Activated CD4-positive, CD25-positive, alpha-beta regulatory T cell treated with anti-CD3 and anti-CD28 coated beads, Interleukin-2, amount 50 U/mL, for 72 hours (primary cell): Measurements from ENCODE around the gene PLSCR1.
"Not testable (repeated sequence)": the region's sequence is repeated elsewhere in the genome, so short reads cannot be mapped to it uniquely, and the experiment has no call there.

Experiments used
- DNase-seq: peaks from one replicate; pipeline ENCODE4 v3.0.0; 2021

Gene PLSCR1

GRCh38 chr3:146547235-146547835, 2.9 kb upstream of the PLSCR1 start:
- DNase-seq, result no peak

GRCh38 chr3:146546366-146546965, 2.1 kb upstream of the PLSCR1 start:
- no peak for DNase-seq

DNA sequence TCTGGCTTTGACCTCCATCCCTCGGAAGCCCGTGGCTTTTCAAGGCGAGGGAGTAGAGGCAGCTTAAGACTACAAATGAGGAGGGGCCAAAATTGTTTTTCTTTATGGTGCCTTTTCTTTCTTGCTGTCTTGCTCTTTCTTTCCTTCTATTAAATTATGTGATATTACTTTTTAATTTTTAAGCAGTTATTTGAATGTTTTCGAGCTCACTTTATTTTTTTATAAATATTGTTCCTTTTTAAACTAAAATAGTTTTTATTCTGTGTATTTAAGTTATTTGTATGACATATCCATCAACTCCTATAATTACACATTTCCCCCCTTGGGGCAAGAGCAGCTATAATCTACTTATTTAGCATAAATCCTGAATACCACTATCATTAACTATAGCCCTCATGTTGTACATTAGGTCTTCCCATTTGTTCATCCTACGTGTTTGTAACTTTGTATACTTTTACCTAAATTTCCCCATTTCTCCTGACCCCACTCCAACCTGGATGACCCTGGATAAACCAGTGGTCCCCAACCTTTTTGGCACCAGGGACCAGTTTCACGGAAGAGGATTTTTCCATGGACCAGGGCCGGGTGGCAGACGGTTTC, 622 bp upstream of the PLSCR1 start:
- no peak for DNase-seq

- DNase-seq, result no peak
Observed at GRCh38 chr3:146543461-146544001, 876 bp downstream of the PLSCR1 start.

- DNase-seq, result no peak
Observed at GRCh38 chr3:146542978-146543377, 1.4 kb downstream of the PLSCR1 start.

DNA sequence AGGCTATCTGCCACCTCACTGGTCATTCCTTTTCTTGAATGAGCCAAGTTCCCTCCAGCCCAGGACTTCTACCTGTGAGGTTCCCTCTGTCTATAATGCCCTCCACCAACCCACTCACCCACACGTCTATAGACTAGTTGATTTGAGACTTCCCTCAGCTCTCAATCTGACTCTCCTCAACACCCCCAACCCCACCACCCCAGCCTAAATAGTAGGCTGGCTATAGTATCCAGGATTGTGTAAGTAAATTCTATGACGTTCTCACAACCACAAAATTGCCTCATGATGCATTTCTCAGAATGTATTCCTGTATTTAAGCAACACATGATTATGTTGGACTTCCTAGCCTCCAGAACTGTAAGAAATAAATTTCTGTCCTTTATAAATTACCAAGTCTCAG, 2.2 kb downstream of the PLSCR1 start:
- DNase-seq, result no peak

DNA sequence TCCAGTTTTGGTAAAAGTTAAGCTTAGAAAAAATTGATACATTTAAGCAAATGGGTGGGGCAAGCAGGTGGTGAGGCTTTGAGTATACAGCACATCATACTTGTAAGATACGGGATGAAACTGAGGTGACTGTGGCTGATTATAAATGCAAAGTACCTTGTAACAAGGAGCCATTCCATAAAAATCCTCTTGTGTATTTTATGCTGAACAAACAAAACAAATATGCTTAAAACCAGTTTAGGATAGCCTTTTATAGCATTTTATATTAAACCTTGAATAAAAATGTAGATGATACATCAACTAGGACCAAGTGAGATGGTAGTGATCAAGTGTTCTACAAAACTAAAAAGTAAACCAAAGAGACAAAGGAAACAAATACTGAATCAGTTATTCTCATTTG, 3.4 kb downstream of the PLSCR1 start:
- no peak for DNase-seq

GRCh38 chr3:146540236-146540635, 4.2 kb downstream of the PLSCR1 start:
- no peak for DNase-seq

DNA sequence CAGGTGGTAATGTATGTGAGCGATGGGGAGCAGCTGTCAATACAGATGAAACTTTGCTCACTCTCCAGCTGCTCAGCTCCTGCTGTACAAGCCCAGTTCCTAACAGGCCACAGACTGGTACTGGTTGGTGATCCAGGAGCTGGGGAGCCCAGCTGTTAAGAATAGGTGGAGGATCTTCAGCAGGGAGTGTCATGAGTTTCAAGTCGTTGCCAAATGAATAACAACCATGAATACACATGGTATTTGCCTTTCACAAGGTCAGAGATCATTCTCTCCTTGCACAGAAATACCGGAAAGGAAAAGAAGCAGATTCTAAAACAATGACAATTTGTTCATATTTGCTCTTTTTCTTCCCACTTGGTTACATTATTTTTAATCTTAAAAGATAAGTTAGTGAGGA, 5.1 kb downstream of the PLSCR1 start:
- DNase-seq, result no peak

GRCh38 chr3:146537603-146538002, 6.8 kb downstream of the PLSCR1 start:
- no peak for DNase-seq

GRCh38 chr3:146536681-146537080, 7.7 kb downstream of the PLSCR1 start:
- DNase-seq, result no peak

GRCh38 chr3:146532406-146532805, 12.0 kb downstream of the PLSCR1 start:
- no peak for DNase-seq

- no peak for DNase-seq
Observed at GRCh38 chr3:146530609-146531008, 13.8 kb downstream of the PLSCR1 start.

GRCh38 chr3:146529021-146529420, 15.4 kb downstream of the PLSCR1 start:
- no peak for DNase-seq

GRCh38 chr3:146524961-146525360, 19.4 kb downstream of the PLSCR1 start:
- DNase-seq, result no peak

- no peak for DNase-seq
Observed at GRCh38 chr3:146523531-146523930, 20.9 kb downstream of the PLSCR1 start.

DNA sequence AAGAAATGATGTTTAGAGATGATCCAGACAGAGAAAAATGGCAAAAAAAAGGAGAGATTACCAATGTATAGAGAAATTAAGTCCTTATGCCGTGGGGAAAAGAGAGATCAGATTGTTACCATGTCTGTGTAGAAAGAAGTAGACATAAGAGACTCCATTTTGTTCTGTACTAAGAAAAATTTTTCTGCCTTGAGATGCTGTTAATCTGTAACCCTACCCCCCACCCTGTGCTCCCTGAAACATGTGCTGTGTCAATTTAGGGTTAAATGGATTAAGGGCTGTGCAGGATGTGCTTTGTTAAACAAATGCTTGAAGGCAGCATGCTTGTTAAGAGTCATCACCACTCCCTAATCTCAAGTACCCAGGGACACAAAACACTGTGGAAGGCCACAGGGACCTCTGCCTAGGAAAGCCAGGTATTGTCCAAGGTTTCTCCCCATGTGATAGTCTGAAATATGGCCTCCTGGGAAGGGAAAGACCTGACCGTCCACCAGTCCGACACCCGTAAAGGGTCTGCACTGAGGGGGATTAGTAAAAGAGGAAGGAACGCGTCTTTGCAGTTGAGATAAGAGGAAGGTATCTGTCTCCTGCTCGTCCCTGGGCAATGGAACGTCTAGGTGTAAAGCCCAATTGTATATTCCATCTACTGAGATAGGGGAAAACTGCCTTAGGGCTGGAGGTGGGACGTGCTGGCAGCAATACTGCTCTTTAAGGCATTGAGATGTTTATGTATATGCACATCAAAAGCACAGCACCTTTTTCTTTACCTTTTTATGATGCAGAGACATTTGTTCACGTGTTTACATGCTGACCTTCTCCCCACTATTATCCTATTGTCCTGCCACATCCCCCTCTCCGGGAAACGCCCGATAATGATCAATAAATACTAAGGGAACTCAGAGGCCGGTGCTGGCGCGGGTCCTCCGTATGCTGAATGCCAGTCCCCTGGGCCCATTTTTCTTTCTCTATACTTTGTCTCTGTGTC, 21.9 kb downstream of the PLSCR1 start:
- DNase-seq, result not testable (repeated sequence)

GRCh38 chr3:146521394-146521793, 23.0 kb downstream of the PLSCR1 start:
- DNase-seq, result no peak

GRCh38 chr3:146519810-146520209, 24.6 kb downstream of the PLSCR1 start:
- DNase-seq, result no peak

- no peak for DNase-seq
Observed at GRCh38 chr3:146517684-146518435, 26.5 kb downstream of the PLSCR1 start.

GRCh38 chr3:146513386-146514051, 30.9 kb downstream of the PLSCR1 start:
- DNase-seq, result no peak
